ENCODE results near the gene OGFOD2.

OGFOD2 gene

DNA sequence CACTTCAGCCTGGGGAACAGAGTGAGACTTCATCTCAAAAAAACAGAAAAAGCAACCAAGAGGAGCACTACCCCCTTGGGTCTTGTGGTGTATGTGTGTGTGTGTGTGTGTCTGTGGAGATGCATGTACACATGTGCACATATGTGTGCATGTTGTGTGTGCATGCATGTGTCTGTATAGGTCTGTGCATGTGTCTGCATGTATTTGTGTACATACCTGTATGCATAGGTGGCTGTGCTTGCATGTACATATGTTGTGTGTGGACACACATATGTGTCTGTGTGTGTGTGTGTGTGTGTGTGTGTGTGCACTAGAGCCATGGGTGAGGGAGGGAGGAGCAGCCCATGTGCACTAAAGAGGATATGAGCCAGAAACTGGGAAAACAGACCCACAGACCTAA, 54.5 kb downstream of the OGFOD2 start:
- in situ Hi-C loops (cut with MboI; ENCODE audit: low sequenced_read_pairs), result no loop called here
